GM19035 (cell line): ENCODE data around the gene ZNRF1.
"Not testable (repeated sequence)": the region's sequence is repeated elsewhere in the genome, so short reads cannot be mapped to it uniquely, and the experiment has no call there.

ENCODE experiments used
- ATAC-seq: cut with Tn5 transposase; IDR thresholded peaks from one replicate; pipeline ENCODE4 v1.9.1; 2021; ENCODE audit not compliant: unreplicated experiment

ZNRF1 gene

GRCh38 chr16:74998481-74999218 lies at the start of gene ZNRF1:
TSS of gene ZNRF1 (plus strand) at chr16:74999024. CDS start at chr16:74999672, 648 bp downstream.
- peak; percentile 68 for ATAC-seq

- no peak for ATAC-seq
Measured at GRCh38 chr16:74949309-74949708, 49.5 kb upstream of the ZNRF1 start.

GRCh38 chr16:74950511-74950910 lies 48.3 kb upstream of the ZNRF1 start:
- ATAC-seq, result no peak

- ATAC-seq, result no peak
Measured at GRCh38 chr16:74951206-74951605, 47.6 kb upstream of the ZNRF1 start.

- no peak for ATAC-seq
Measured at GRCh38 chr16:74951681-74952080, 47.1 kb upstream of the ZNRF1 start.

- no peak for ATAC-seq
Measured at GRCh38 chr16:74954763-74955162, 44.1 kb upstream of the ZNRF1 start.

- ATAC-seq, result no peak
Measured at GRCh38 chr16:74973304-74973703, 25.5 kb upstream of the ZNRF1 start.

GRCh38 chr16:74975591-74975990 lies 23.2 kb upstream of the ZNRF1 start:
- ATAC-seq, result no peak

- no peak for ATAC-seq
Measured at GRCh38 chr16:74982256-74982655, 16.6 kb upstream of the ZNRF1 start.

- ATAC-seq, result no peak
Measured at GRCh38 chr16:74984194-74984528, 14.7 kb upstream of the ZNRF1 start.

GRCh38 chr16:74984529-74985296 lies 14.1 kb upstream of the ZNRF1 start, which contains the start of gene WDR59:
TSS of gene WDR59 (minus strand) at chr16:74985123. CDS start at chr16:74985017, 106 bp downstream.
- peak; percentile 99 for ATAC-seq

GRCh38 chr16:74987027-74987681 lies 11.7 kb upstream of the ZNRF1 start:
- ATAC-seq, result no peak

- ATAC-seq, result not testable (repeated sequence)
Measured at GRCh38 chr16:74989864-74990263, 9.0 kb upstream of the ZNRF1 start.

- ATAC-seq, result no peak
Measured at GRCh38 chr16:74990832-74991231, 8.0 kb upstream of the ZNRF1 start.

GRCh38 chr16:74991268-74991592 lies 7.6 kb upstream of the ZNRF1 start:
- no peak for ATAC-seq

GRCh38 chr16:74991593-74992403 lies 7.0 kb upstream of the ZNRF1 start:
- no peak for ATAC-seq

GRCh38 chr16:74995986-74996385 lies 2.8 kb upstream of the ZNRF1 start:
- ATAC-seq, result no peak

- no peak for ATAC-seq
Measured at GRCh38 chr16:74997042-74997491, 1.8 kb upstream of the ZNRF1 start.

GRCh38 chr16:74999219-74999608 lies 390 bp downstream of the ZNRF1 start:
- ATAC-seq, result peak; percentile 40

GRCh38 chr16:74999609-75000480 lies 1.0 kb downstream of the ZNRF1 start:
- peak; percentile 31 for ATAC-seq
